ENCODE results near the gene CFAP65. TPM values are rescaled to one million over a fixed set of nuclear protein-coding genes. Genes with fewer than 3 reads are reported as not detected.

CFAP65 gene
- total RNA-seq, 1 experiment from 2014 or later = 0.44 TPM

DNA sequence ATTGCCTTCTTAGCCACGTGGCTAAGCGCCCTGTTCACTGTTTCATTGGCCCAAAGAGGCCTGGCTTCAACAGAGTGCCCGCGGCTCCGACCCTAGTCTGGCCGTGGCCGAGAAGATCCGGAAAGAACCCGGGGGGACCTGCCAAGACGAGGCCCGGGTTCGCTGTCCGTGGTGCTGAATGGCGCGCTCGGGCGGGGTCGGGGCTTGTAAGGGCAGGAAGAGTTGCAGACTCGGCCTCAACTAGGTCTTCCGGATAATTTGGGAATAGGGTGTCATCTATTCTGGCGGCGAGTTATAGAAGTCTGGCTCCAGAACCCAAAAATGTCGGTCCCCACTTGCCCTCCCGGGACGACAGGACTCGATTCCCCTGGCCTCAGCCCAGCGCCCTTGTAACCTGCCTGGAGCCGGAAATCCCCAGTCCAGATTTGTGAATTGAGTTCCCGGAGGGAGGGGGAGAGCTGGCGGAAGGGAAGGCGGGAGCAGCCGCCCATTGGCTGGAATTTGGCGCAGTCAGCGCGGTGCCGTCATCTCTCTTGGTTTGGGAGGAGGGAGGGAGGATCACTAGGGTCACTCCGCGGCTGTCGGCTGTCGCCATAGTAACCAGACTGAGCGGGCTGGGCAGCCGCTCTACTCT lies 78.3 kb downstream of the CFAP65 start (continued):
- TF ChIP-seq ZNF512 (CRISPR knock-in tag; IDR thresholded peaks at IDR 0.05; ENCODE audit: borderline replicate concordance) (0 out of 2 replicates have a peak, but pooled peaks have one; percentile 31), RELA (CRISPR knock-in tag; IDR thresholded peaks at IDR 0.05; ENCODE audit: borderline replicate concordance) (peak; percentile 93), OVOL2 (CRISPR knock-in tag; IDR thresholded peaks at IDR 0.05; ENCODE audit: borderline replicate concordance) (no peak), SP1 (CRISPR knock-in tag; conservative IDR thresholded peaks at IDR 0.05) (0 out of 2 replicates have a peak, but pooled peaks have one; percentile 27), NR2C2 (CRISPR knock-in tag; IDR thresholded peaks at IDR 0.05) (no peak), ETV6 (CRISPR knock-in tag; IDR thresholded peaks at IDR 0.05) (peak; percentile 97), FOXP1 (CRISPR knock-in tag; IDR thresholded peaks at IDR 0.05; ENCODE audit: borderline replicate concordance) (peak; percentile 97), IRF2 (CRISPR knock-in tag; IDR thresholded peaks at IDR 0.05; ENCODE audit: borderline replicate concordance, low read depth) (no peak), TEAD1 (CRISPR knock-in tag; IDR thresholded peaks at IDR 0.05) (peak; percentile 97), ZNF121 (CRISPR knock-in tag; IDR thresholded peaks at IDR 0.05) (no peak), ZNF416 (CRISPR knock-in tag; IDR thresholded peaks at IDR 0.05) (no peak)
- TF ChIP-seq, protein P1, sequence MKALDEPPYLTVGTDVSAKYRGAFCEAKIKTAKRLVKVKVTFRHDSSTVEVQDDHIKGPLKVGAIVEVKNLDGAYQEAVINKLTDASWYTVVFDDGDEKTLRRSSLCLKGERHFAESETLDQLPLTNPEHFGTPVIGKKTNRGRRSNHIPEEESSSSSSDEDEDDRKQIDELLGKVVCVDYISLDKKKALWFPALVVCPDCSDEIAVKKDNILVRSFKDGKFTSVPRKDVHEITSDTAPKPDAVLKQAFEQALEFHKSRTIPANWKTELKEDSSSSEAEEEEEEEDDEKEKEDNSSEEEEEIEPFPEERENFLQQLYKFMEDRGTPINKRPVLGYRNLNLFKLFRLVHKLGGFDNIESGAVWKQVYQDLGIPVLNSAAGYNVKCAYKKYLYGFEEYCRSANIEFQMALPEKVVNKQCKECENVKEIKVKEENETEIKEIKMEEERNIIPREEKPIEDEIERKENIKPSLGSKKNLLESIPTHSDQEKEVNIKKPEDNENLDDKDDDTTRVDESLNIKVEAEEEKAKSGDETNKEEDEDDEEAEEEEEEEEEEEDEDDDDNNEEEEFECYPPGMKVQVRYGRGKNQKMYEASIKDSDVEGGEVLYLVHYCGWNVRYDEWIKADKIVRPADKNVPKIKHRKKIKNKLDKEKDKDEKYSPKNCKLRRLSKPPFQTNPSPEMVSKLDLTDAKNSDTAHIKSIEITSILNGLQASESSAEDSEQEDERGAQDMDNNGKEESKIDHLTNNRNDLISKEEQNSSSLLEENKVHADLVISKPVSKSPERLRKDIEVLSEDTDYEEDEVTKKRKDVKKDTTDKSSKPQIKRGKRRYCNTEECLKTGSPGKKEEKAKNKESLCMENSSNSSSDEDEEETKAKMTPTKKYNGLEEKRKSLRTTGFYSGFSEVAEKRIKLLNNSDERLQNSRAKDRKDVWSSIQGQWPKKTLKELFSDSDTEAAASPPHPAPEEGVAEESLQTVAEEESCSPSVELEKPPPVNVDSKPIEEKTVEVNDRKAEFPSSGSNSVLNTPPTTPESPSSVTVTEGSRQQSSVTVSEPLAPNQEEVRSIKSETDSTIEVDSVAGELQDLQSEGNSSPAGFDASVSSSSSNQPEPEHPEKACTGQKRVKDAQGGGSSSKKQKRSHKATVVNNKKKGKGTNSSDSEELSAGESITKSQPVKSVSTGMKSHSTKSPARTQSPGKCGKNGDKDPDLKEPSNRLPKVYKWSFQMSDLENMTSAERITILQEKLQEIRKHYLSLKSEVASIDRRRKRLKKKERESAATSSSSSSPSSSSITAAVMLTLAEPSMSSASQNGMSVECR (CRISPR knock-in tag; IDR thresholded peaks at IDR 0.05; ENCODE audit: borderline replicate concordance) = peak; percentile 98
- TF ChIP-seq, protein P2, sequence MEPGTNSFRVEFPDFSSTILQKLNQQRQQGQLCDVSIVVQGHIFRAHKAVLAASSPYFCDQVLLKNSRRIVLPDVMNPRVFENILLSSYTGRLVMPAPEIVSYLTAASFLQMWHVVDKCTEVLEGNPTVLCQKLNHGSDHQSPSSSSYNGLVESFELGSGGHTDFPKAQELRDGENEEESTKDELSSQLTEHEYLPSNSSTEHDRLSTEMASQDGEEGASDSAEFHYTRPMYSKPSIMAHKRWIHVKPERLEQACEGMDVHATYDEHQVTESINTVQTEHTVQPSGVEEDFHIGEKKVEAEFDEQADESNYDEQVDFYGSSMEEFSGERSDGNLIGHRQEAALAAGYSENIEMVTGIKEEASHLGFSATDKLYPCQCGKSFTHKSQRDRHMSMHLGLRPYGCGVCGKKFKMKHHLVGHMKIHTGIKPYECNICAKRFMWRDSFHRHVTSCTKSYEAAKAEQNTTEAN (CRISPR knock-in tag; IDR thresholded peaks at IDR 0.05) = peak; percentile 86; the same call in 1 of the 2 replicates

GRCh38 chr2:218961651-218962570 lies 79.4 kb downstream of the CFAP65 start:
- H3K27ac Mint-ChIP-seq = no peak overlapping the region
- ATAC-seq (no peak), DNase-seq (ENCODE audit: low spot score) (peak; percentile 69)
- ChIA-PET POLR2A (interaction anchor here (1.0 kb wide), 1 partner anchor 70 kb away, joined by 3 read pairs; no protein-coding TSS in a partner anchor), CTCF (interaction anchor here (0.7 to 8.8 kb wide), 7 partner anchors 8 to 333 kb away, joined by 3 to 116 read pairs (median 4); no protein-coding TSS in a partner anchor)
- H3K27me3 Mint-ChIP-seq (ENCODE audit: low read depth) = peaks cover 86% of the 10 kb centered on the region
- H3K4me3 Mint-ChIP-seq = peak overlapping the region; percentile 77
- H3K36me3 Mint-ChIP-seq = no peaks in the 10 kb centered on the region
- H3K9me3 Mint-ChIP-seq = no peaks in the 10 kb centered on the region
- peaks cover 31% of the 10 kb centered on the region for H3K4me1 Mint-ChIP-seq
- TF ChIP-seq, protein P3, sequence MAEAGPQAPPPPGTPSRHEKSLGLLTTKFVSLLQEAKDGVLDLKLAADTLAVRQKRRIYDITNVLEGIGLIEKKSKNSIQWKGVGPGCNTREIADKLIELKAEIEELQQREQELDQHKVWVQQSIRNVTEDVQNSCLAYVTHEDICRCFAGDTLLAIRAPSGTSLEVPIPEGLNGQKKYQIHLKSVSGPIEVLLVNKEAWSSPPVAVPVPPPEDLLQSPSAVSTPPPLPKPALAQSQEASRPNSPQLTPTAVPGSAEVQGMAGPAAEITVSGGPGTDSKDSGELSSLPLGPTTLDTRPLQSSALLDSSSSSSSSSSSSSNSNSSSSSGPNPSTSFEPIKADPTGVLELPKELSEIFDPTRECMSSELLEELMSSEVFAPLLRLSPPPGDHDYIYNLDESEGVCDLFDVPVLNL (CRISPR knock-in tag; IDR thresholded peaks at IDR 0.05; ENCODE audit: borderline replicate concordance, low read depth) = no peak
- TF ChIP-seq SP1 (CRISPR knock-in tag; conservative IDR thresholded peaks at IDR 0.05) (no peak), TEAD4 (CRISPR knock-in tag; IDR thresholded peaks at IDR 0.05) (no peak), ZBTB21 (CRISPR knock-in tag; IDR thresholded peaks at IDR 0.05; ENCODE audit: borderline replicate concordance) (no peak), ATF2 (CRISPR knock-in tag; IDR thresholded peaks at IDR 0.05; ENCODE audit: borderline replicate concordance, low read depth) (no peak), ZSCAN18 (CRISPR knock-in tag; IDR thresholded peaks at IDR 0.05) (no peak), HMGXB4 (CRISPR knock-in tag; IDR thresholded peaks at IDR 0.05) (no peak), ETV6 (CRISPR knock-in tag; IDR thresholded peaks at IDR 0.05) (no peak)
